ENCODE results near the gene DNAJC12.
A peak's percentile ranks its signal among the peaks of the same experiment; 100 is the strongest.
"Not testable (repeated sequence)": the region's sequence is repeated elsewhere in the genome, so short reads cannot be mapped to it uniquely, and the experiment has no call there.

Gene DNAJC12

GRCh38 chr10:67764012-67764822 is 73.8 kb downstream of the DNAJC12 start:
- DNase-seq (ENCODE audit: low read depth, low spot score): peak; percentile 97

GRCh38 chr10:67763499-67764011 is 74.4 kb downstream of the DNAJC12 start:
- peak; percentile 52 for DNase-seq (ENCODE audit: low read depth, low spot score)

- not testable (repeated sequence) for DNase-seq (ENCODE audit: low read depth, low spot score)
These were observed 75.4 kb downstream of the DNAJC12 start for GRCh38 chr10:67762567-67762966.

GRCh38 chr10:67760272-67760671 is 77.7 kb downstream of the DNAJC12 start:
- no peak for DNase-seq (ENCODE audit: low read depth, low spot score)

Measured in activated CD4-positive, CD25-positive, alpha-beta regulatory T cell treated with anti-CD3 and anti-CD28 coated beads, Interleukin-2, amount 50 U/mL, for 16 hours (primary cell).